Large intestine (tissue), 3 donors: Measurements from ENCODE around the gene INPP4A. TPM values are rescaled to one million over a fixed set of nuclear protein-coding genes. Genes with fewer than 3 reads are reported as not detected.

Experiments used
- DNase-seq, 2 donors: peaks; one replicate each; pipeline versions ENCODE4 v3.0.0 to v3.0.0-alpha.2; 2013
- H3K27ac ChIP-seq: one replicate; pipeline ENCODE4 v1.5.1; 2013; ENCODE audit warnings: low read length
- H3K27me3 ChIP-seq: 2 replicates; pipeline ENCODE4 v1.6.1; 2013; ENCODE audit warnings: low read length; ENCODE audit not compliant: control insufficient read depth, insufficient read depth
- H3K36me3 ChIP-seq: 2 replicates; pipeline ENCODE4 v1.6.1; 2013; ENCODE audit warnings: low read length; ENCODE audit not compliant: control insufficient read depth, insufficient read depth
- H3K4me1 ChIP-seq: one replicate; pipeline ENCODE4 v1.6.1; 2013; ENCODE audit warnings: low read length; ENCODE audit not compliant: control insufficient read depth, insufficient read depth
- H3K4me3 ChIP-seq: one replicate; pipeline ENCODE4 v1.5.1; 2013; ENCODE audit warnings: low read length
- H3K9me3 ChIP-seq: one replicate; pipeline ENCODE4 v1.6.1; 2013; ENCODE audit warnings: mild to moderate bottlenecking, low read depth, low read length, moderate library complexity; ENCODE audit not compliant: control insufficient read depth
- WGBS: methylation state at CpG from one replicate; pipeline ENCODE4 v1.1.5; 2013; ENCODE audit warnings: low lambda C conversion rate; ENCODE audit not compliant: insufficient coverage; 5-methylcytosine and 5-hydroxymethylcytosine counted together
- polyA plus RNA-seq: library from polyadenylated mRNA; unstranded; fragments of 120-200 nt; gene quantifications from one replicate; pipeline ENCODE4 v1.2.1, GENCODE V29; 2013

The INPP4A gene
- polyA plus RNA-seq, 1 donor = 13.6 TPM

GRCh38 chr2:98528349-98528748, 83.7 kb downstream of the INPP4A start:
- H3K4me1 ChIP-seq = no peaks in the 10 kb centered on the region
- H3K27ac ChIP-seq = no peak overlapping the region
- no peak overlapping the region for H3K4me3 ChIP-seq
- no peak for DNase-seq
- no peaks in the 10 kb centered on the region for H3K27me3 ChIP-seq
- no peaks in the 10 kb centered on the region for H3K9me3 ChIP-seq
- H3K36me3 ChIP-seq = no peaks in the 10 kb centered on the region

- no peak overlapping the region for H3K4me3 ChIP-seq
- H3K27me3 ChIP-seq = no peaks in the 10 kb centered on the region
- no CpG with 5 or more reads among the region's 1 CpG for WGBS
- H3K36me3 ChIP-seq = no peaks in the 10 kb centered on the region
- no peak for DNase-seq
- no peaks in the 10 kb centered on the region for H3K9me3 ChIP-seq
- H3K27ac ChIP-seq = no peak overlapping the region
- no peaks in the 10 kb centered on the region for H3K4me1 ChIP-seq
Observed at GRCh38 chr2:98530114-98530513, 85.5 kb downstream of the INPP4A start.

- no CpG with 5 or more reads among the region's 6 CpGs for WGBS
- Histone ChIP-seq H3K27me3 (no peaks in the 10 kb centered on the region), H3K9me3 (no peaks in the 10 kb centered on the region), H3K4me3 (no peak overlapping the region), H3K36me3 (peaks cover 13% of the 10 kb centered on the region), H3K27ac (no peak overlapping the region), H3K4me1 (no peaks in the 10 kb centered on the region)
- no peak for DNase-seq
Observed at GRCh38 chr2:98532756-98533155, 88.1 kb downstream of the INPP4A start.

GRCh38 chr2:98533547-98533946, 88.9 kb downstream of the INPP4A start:
- Histone ChIP-seq H3K27me3 (no peaks in the 10 kb centered on the region), H3K4me3 (no peak overlapping the region), H3K9me3 (no peaks in the 10 kb centered on the region), H3K4me1 (no peaks in the 10 kb centered on the region), H3K27ac (no peak overlapping the region), H3K36me3 (peaks cover 21% of the 10 kb centered on the region)
- no CpG with 5 or more reads among the region's 1 CpG for WGBS
- DNase-seq = no peak

GRCh38 chr2:98534761-98535160, 90.1 kb downstream of the INPP4A start:
- H3K9me3 ChIP-seq = no peaks in the 10 kb centered on the region
- no peak overlapping the region for H3K4me3 ChIP-seq
- no peaks in the 10 kb centered on the region for H3K27me3 ChIP-seq
- H3K27ac ChIP-seq = no peak overlapping the region
- H3K4me1 ChIP-seq = no peaks in the 10 kb centered on the region
- DNase-seq = no peak
- H3K36me3 ChIP-seq = peaks cover 32% of the 10 kb centered on the region
- no CpG with 5 or more reads among the region's 3 CpGs for WGBS

GRCh38 chr2:98535971-98536677, 91.5 kb downstream of the INPP4A start:
- H3K27ac ChIP-seq = no peak overlapping the region
- WGBS = 80% methylated on average over 1 of the region's 6 CpGs
- H3K4me3 ChIP-seq = no peak overlapping the region
- peaks cover 33% of the 10 kb centered on the region for H3K36me3 ChIP-seq
- no peak for DNase-seq
- no peaks in the 10 kb centered on the region for H3K27me3 ChIP-seq
- no peaks in the 10 kb centered on the region for H3K4me1 ChIP-seq
- H3K9me3 ChIP-seq = no peaks in the 10 kb centered on the region

GRCh38 chr2:98537390-98538126, 92.9 kb downstream of the INPP4A start:
- Histone ChIP-seq H3K4me1 (no peaks in the 10 kb centered on the region), H3K36me3 (peaks cover 37% of the 10 kb centered on the region), H3K27me3 (no peaks in the 10 kb centered on the region), H3K4me3 (no peak overlapping the region), H3K27ac (no peak overlapping the region), H3K9me3 (no peaks in the 10 kb centered on the region)
- WGBS = no CpG with 5 or more reads among the region's 14 CpGs
- no peak for DNase-seq

- Histone ChIP-seq H3K4me3 (no peak overlapping the region), H3K9me3 (no peaks in the 10 kb centered on the region), H3K27ac (no peak overlapping the region), H3K4me1 (no peaks in the 10 kb centered on the region), H3K36me3 (peaks cover 40% of the 10 kb centered on the region), H3K27me3 (no peaks in the 10 kb centered on the region)
- DNase-seq = no peak
- WGBS = no CpG with 5 or more reads among the region's 11 CpGs
Observed at GRCh38 chr2:98538280-98539041, 93.8 kb downstream of the INPP4A start.

GRCh38 chr2:98539056-98539735, 94.5 kb downstream of the INPP4A start:
- Histone ChIP-seq H3K27ac (no peak overlapping the region), H3K9me3 (no peaks in the 10 kb centered on the region), H3K4me3 (no peak overlapping the region), H3K4me1 (no peaks in the 10 kb centered on the region), H3K36me3 (peaks cover 45% of the 10 kb centered on the region), H3K27me3 (no peaks in the 10 kb centered on the region)
- DNase-seq = no peak
- no CpG with 5 or more reads among the region's 13 CpGs for WGBS

GRCh38 chr2:98540536-98540935, 95.9 kb downstream of the INPP4A start:
- no CpG with 5 or more reads among the region's 3 CpGs for WGBS
- no peaks in the 10 kb centered on the region for H3K27me3 ChIP-seq
- H3K9me3 ChIP-seq = no peaks in the 10 kb centered on the region
- H3K36me3 ChIP-seq = peaks cover 53% of the 10 kb centered on the region
- DNase-seq = no peak
- H3K4me1 ChIP-seq = no peaks in the 10 kb centered on the region
- no peak overlapping the region for H3K27ac ChIP-seq
- no peak overlapping the region for H3K4me3 ChIP-seq
